Measurements from ENCODE around the gene LY6G5C.

DNA sequence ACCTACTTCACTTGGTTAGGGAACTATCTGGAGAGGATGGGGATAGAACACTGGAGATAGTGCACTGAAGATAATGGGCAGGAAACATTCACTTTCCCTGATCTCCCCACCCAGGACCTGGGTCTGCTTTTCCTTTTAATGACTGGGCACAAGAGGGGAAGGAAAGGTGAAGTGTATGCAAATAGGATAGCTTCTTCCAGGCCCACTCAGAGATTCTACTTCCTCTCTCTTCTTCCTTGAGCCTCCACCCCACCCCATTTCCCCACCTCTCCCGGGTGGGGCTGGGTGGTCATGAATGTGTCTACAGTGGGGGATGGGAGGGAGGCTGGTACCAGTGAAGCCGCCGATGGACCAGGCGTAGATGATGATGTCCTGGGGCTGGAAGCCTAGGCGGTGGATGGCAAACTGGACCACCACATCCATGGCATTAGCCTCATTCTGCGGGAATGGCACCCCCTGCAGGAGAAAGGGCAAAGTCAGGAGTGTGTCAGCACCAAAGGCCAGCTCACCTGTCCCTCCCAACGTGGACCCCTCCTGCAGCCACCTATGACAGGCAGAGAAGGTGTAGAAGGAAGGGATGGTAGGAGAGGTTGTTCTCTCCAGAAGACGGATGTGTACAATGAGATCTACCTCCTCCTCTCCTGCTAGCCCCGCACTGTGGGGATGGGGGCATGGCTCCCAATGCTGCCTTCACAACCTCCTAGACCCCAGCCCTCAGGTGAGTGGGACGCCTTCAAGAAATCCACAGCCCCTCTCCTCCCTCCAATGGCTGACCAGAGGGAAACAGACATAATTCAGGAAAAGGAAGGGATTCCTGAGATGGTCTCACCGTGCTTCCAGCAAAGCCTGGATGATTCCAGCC is 8.6 kb upstream of the LY6G5C start:
- TF ChIP-seq ZNF274 (IDR thresholded peaks at IDR 0.05; ENCODE audit: low read depth, low read length) (no peak), YY1 (IDR thresholded peaks at IDR 0.05; ENCODE audit: insufficient read depth, insufficient read length) (no peak), SUZ12 (IDR thresholded peaks at IDR 0.05; ENCODE audit: extremely low read depth, insufficient read depth, insufficient read length) (no peak)

Measured in NT2/D1 (cell line).